Peyer's patch (tissue), 4 donors: ENCODE results near the gene FKBP11. TPM values are rescaled to one million over a fixed set of nuclear protein-coding genes. Genes with fewer than 3 reads are reported as not detected.

Source experiments
- DNase-seq, 3 donors: peaks; one replicate each; pipeline ENCODE4 v3.0.0-alpha.2; 2017 to 2019
- H3K27ac ChIP-seq, 4 donors: fragments of 200-600 bp; sonication (generic); one replicate each; pipeline ENCODE4 v1.5.1; 2016 to 2019
- H3K27me3 ChIP-seq, 2 donors: fragments of 200-600 bp; sonication (generic); one replicate each; pipeline ENCODE4 v1.5.1; 2019
- H3K36me3 ChIP-seq, 3 donors: fragments of 200-600 bp; sonication (generic); one replicate each; pipeline ENCODE4 v1.5.1; 2016 to 2019
- H3K4me1 ChIP-seq, 4 donors: fragments of 200-600 bp; sonication (generic); one replicate each; pipeline ENCODE4 v1.5.1; 2016 to 2019
- H3K4me3 ChIP-seq, 4 donors: fragments of 200-600 bp; sonication (generic); 1 replicate in 3 of 4; 2 replicates in 1 of 4; pipeline ENCODE4 v1.5.1; 2016 to 2019; ENCODE audit warnings: mild to moderate bottlenecking in 1 of 4
- H3K9me3 ChIP-seq, 4 donors: fragments of 200-600 bp; sonication (generic); one replicate each; pipeline ENCODE4 v1.5.1; 2016 to 2019; ENCODE audit warnings: mild to moderate bottlenecking in 1 of 4
- POLR2A ChIP-seq, 2 donors: fragments of 450-650 bp; IDR thresholded peaks; one replicate each; pipeline ENCODE4 v1.5.1; 2017; ENCODE audit warnings: antibody characterized with exemption in 2 of 2, mild to moderate bottlenecking in 2 of 2, moderate library complexity in 2 of 2
- total RNA-seq, 4 donors: library from RNA; depleted of rRNA; stranded (reverse); fragments of >200 nt; gene quantifications; one replicate each; pipeline ENCODE4 v1.1.0, GENCODE V29; 2016
- TF ChIP-seq, protein P1 (sequence below), 6 experiments: fragments of 450-650 bp in 4 of 6; fragments of 200-600 bp in 2 of 6; sonication (generic) in 1 of 6; IDR thresholded peaks; one replicate each; pipeline ENCODE4 v1.5.1; 2017 to 2019; ENCODE audit warnings: antibody characterized with exemption in 6 of 6, mild to moderate bottlenecking in 3 of 6, moderate library complexity in 1 of 6

The FKBP11 gene
- total RNA-seq, 4 donors from 2014 or later, result 7.5 to 26.9 (median 12.6) TPM

DNA sequence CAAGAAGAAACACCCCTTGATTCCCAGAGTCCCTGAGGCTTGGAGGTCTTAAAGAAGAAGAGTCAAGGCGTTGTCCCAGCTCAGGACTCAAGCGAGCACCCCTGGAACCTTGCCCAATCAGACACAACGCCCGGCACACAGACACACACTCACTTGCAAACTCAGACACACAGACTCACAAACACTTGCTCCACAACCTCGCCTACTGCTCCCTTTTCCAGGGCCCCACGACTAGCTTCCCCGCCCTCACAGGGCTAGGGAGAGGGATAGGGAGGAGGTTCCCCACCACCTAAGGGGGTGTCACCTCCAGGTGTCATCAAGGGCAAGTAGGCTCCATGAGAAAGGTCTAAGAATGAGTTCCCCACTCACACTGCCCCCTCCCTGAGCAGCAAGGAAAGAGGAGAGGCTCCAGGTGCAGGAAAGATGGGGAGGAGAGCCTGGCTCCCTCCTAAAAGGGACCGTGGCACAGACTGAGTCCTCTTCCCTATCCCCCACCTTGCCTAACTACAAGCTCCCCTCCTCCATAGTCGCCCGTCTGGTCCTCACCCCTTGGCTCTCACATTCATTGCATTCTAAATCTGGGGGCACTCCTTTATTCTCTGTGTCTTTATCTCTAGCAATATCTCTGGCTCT is 45.5 kb upstream of the FKBP11 start:
- TF ChIP-seq, protein P1, sequence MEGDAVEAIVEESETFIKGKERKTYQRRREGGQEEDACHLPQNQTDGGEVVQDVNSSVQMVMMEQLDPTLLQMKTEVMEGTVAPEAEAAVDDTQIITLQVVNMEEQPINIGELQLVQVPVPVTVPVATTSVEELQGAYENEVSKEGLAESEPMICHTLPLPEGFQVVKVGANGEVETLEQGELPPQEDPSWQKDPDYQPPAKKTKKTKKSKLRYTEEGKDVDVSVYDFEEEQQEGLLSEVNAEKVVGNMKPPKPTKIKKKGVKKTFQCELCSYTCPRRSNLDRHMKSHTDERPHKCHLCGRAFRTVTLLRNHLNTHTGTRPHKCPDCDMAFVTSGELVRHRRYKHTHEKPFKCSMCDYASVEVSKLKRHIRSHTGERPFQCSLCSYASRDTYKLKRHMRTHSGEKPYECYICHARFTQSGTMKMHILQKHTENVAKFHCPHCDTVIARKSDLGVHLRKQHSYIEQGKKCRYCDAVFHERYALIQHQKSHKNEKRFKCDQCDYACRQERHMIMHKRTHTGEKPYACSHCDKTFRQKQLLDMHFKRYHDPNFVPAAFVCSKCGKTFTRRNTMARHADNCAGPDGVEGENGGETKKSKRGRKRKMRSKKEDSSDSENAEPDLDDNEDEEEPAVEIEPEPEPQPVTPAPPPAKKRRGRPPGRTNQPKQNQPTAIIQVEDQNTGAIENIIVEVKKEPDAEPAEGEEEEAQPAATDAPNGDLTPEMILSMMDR (IDR thresholded peaks at IDR 0.05), result no peak
- TF ChIP-seq POLR2A (IDR thresholded peaks at IDR 0.05), result no peak
- H3K9me3 ChIP-seq, result no peaks in the 10 kb centered on the region
- peaks cover 0 to 27% (median 20%) of the 10 kb centered on the region in 4 donors for H3K4me1 ChIP-seq
- H3K36me3 ChIP-seq, result no peaks in the 10 kb centered on the region
- peak overlapping the region in 1 of 4 donors; percentile 31 for H3K4me3 ChIP-seq
- H3K27me3 ChIP-seq, result peaks cover 0 to 46% of the 10 kb centered on the region in 2 donors
- H3K27ac ChIP-seq, result no peak overlapping the region
- no peak for DNase-seq

DNA sequence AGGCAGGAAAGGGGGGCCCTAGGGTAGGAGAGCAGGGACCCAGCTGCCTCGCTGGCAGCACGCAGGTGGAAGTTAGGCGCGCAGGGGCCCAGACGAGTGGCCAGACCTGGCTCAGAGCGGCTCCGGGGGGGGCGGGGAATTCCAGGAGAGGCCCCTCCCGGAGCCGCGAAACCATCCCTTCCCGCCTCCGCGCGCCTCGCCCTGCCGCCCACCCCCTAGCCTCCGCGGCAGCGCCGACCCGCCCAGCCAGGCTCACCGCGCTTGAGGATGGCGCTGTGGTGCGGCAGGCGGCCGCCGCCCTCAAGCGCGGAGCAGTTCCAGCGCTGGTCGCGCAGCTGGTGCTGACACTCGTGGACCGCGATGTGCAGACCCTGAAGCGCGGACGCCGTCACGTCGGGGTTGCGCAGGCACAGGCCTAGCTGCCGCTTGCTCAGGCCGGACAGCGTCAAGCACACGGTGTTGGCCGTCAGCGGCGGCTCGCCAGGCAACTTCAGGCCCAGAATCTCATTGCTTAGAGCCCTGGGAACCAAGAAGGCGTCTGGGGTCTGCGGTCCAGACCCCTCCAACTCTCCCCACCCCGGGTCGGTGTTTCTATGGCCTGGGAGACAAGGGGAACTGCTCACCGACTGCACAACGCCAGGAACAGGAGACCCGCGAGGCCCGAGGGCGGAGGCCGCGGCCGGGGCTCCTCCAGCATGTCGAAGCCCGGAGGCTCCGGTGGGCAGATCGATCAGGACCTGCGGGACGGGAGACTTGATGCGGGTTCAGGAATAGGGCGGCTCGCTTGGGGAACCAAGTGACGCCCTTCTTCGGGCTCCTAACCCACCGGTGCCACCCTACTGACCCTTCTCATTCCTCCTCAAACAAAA is 44.8 kb upstream of the FKBP11 start:
- Histone ChIP-seq H3K27ac (no peak overlapping the region), H3K9me3 (no peaks in the 10 kb centered on the region), H3K27me3 (peaks cover 0 to 46% of the 10 kb centered on the region in 2 donors), H3K4me3 (peak overlapping the region in 3 of 4 donors; percentile 22 to 33 (median 22)), H3K4me1 (peaks cover 0 to 27% (median 20%) of the 10 kb centered on the region in 4 donors), H3K36me3 (no peaks in the 10 kb centered on the region)
- TF ChIP-seq POLR2A (IDR thresholded peaks at IDR 0.05), result no peak
- TF ChIP-seq, protein P1 (IDR thresholded peaks at IDR 0.05), result no peak
- no peak for DNase-seq

DNA sequence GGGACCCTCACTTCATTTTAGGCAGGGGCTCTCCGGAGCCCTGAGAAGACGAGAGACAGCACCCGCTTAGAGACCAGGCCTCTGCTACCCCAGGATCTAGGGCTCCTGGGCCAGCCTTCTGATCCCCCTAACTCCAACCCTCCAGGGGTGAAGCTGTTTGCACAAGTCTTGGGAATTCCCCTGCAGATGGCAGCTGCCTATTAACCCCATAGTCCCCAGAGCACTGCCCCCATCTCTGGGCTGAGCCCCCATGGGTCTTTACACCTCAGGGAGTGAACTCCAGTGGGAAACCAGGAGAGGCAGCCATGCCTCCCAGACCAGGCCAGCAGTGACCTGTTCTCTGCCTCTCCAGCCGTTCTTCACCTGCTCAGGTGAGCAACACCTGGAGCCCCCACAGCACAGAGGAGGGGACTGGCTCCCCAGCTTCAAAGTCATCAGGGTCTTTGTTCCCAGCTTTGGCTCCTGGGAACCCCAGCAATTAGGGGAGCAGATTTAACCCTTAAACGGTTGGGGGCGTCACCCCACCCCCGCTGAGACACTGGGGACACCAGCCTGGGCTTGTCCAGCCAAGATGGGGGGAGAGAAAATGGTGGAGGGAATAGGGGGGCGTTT is 44.0 kb upstream of the FKBP11 start:
- peak overlapping the region in 1 of 4 donors; percentile 22 for H3K4me3 ChIP-seq
- H3K4me1 ChIP-seq, result peaks cover 0 to 27% (median 20%) of the 10 kb centered on the region in 4 donors
- no peaks in the 10 kb centered on the region for H3K9me3 ChIP-seq
- no peak overlapping the region for H3K27ac ChIP-seq
- TF ChIP-seq, protein P1 (IDR thresholded peaks at IDR 0.05), result no peak
- no peak for TF ChIP-seq POLR2A (IDR thresholded peaks at IDR 0.05)
- DNase-seq, result no peak
- H3K36me3 ChIP-seq, result no peaks in the 10 kb centered on the region
- peaks cover 0 to 44% of the 10 kb centered on the region in 2 donors for H3K27me3 ChIP-seq

DNA sequence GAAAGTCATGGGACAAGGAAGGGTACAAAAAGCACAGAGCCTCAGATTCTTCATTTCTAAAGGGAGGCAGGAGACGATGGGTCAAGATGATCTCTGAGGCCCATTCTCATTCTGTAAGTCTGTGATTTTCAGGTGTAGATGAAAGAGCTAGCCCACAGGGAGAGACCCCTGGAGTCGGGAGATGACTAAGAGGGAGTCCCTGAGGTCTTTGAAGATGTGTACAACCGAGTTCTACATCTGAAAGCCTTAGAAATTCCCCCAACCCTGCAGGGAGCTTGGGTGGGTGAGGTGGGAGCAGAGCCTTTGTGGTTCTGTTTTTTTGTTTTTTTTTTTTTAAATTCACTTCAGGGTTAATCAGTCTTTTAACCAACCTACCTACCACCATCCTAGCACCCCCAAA is 43.2 kb upstream of the FKBP11 start:
- Histone ChIP-seq H3K27ac (no peak overlapping the region), H3K4me1 (peaks cover 0 to 27% (median 20%) of the 10 kb centered on the region in 4 donors), H3K27me3 (peaks cover 0 to 36% of the 10 kb centered on the region in 2 donors), H3K4me3 (no peak overlapping the region), H3K36me3 (no peaks in the 10 kb centered on the region), H3K9me3 (no peaks in the 10 kb centered on the region)
- no peak for DNase-seq
- no peak for TF ChIP-seq POLR2A (IDR thresholded peaks at IDR 0.05)
- TF ChIP-seq, protein P1 (IDR thresholded peaks at IDR 0.05), result no peak

- no peaks in the 10 kb centered on the region for H3K9me3 ChIP-seq
- no peak for TF ChIP-seq POLR2A (IDR thresholded peaks at IDR 0.05)
- TF ChIP-seq, protein P1 (IDR thresholded peaks at IDR 0.05), result no peak
- H3K27me3 ChIP-seq, result peaks cover 0 to 33% of the 10 kb centered on the region in 2 donors
- H3K27ac ChIP-seq, result no peak overlapping the region
- DNase-seq, result no peak
- H3K4me3 ChIP-seq, result no peak overlapping the region
- H3K36me3 ChIP-seq, result no peaks in the 10 kb centered on the region
- H3K4me1 ChIP-seq, result peaks cover 0 to 27% (median 20%) of the 10 kb centered on the region in 4 donors
Observed at GRCh38 chr12:48967991-48968390, 42.7 kb upstream of the FKBP11 start.
